Astrocyte (in vitro differentiated cells and primary cell): Measurements from ENCODE around the gene DNHD1. TPM values are rescaled to one million over a fixed set of nuclear protein-coding genes. Genes with fewer than 3 reads are reported as not detected.

ENCODE experiments used
- DNase-seq: peaks from one replicate; pipeline ENCODE4 v3.0.0-alpha.2; 2010; ENCODE audit warnings: low read depth
- FAIRE-seq: peaks from 2 replicates; lab custom pipeline; 2011; peaks lifted over from hg19 to GRCh38; lab: Jason Lieb, UNC
- H2AFZ ChIP-seq: 2 replicates; pipeline ENCODE4 v1.6.0; 2012; ENCODE audit warnings: low read depth, low read length, inconsistent platforms
- H3K27ac ChIP-seq: 2 replicates; pipeline ENCODE4 v1.5.1; 2011; ENCODE audit warnings: low read depth, low read length, inconsistent platforms
- H3K27me3 ChIP-seq: 2 replicates; pipeline ENCODE4 v1.6.0; 2011; ENCODE audit warnings: low read length, inconsistent platforms; ENCODE audit not compliant: insufficient read depth
- H3K36me3 ChIP-seq: 2 replicates; pipeline ENCODE4 v1.5.1; 2011; ENCODE audit warnings: low read length, inconsistent platforms; ENCODE audit not compliant: insufficient read depth
- H3K4me1 ChIP-seq: 2 replicates; pipeline ENCODE4 v1.5.1; 2011; ENCODE audit warnings: low read length, inconsistent platforms; ENCODE audit not compliant: insufficient read depth
- H3K4me2 ChIP-seq: 2 replicates; pipeline ENCODE4 v1.6.0; 2012; ENCODE audit warnings: low read length, inconsistent platforms
- H3K4me3 ChIP-seq: 2 replicates; pipeline ENCODE4 v1.5.1; 2011; ENCODE audit warnings: low read depth, mild to moderate bottlenecking, low read length, inconsistent platforms; ENCODE audit not compliant: insufficient read depth
- H3K79me2 ChIP-seq: 2 replicates; pipeline ENCODE4 v1.6.0; 2012; ENCODE audit warnings: mild to moderate bottlenecking, low read length, inconsistent platforms; ENCODE audit not compliant: insufficient read depth
- H3K9ac ChIP-seq: 2 replicates; pipeline ENCODE4 v1.6.0; 2012; ENCODE audit warnings: mild to moderate bottlenecking, low read length, inconsistent platforms
- H3K9me3 ChIP-seq: 2 replicates; pipeline ENCODE4 v1.5.1; 2012; ENCODE audit warnings: low read depth, mild to moderate bottlenecking, low read length, inconsistent platforms; ENCODE audit not compliant: insufficient read depth
- H4K20me1 ChIP-seq: 2 replicates; pipeline ENCODE4 v1.6.0; 2012; ENCODE audit warnings: low read length, inconsistent platforms; ENCODE audit not compliant: insufficient read depth
- H3K27ac Mint-ChIP-seq: one replicate; pipeline ENCODE4 v1.8.0; 2021; ENCODE audit warnings: mild to moderate bottlenecking, mixed read lengths; ENCODE audit not compliant: unreplicated experiment
- H3K27me3 Mint-ChIP-seq: one replicate; pipeline ENCODE4 v1.8.0; 2021; ENCODE audit warnings: low read depth, mixed read lengths; ENCODE audit not compliant: unreplicated experiment
- H3K36me3 Mint-ChIP-seq: one replicate; pipeline ENCODE4 v1.8.0; 2021; ENCODE audit warnings: low read depth, mixed read lengths; ENCODE audit not compliant: unreplicated experiment
- H3K4me1 Mint-ChIP-seq: one replicate; pipeline ENCODE4 v1.8.0; 2021; ENCODE audit warnings: low read depth, mixed read lengths; ENCODE audit not compliant: unreplicated experiment
- H3K4me3 Mint-ChIP-seq: one replicate; pipeline ENCODE4 v1.8.0; 2021; ENCODE audit warnings: mild to moderate bottlenecking, moderate library complexity, mixed read lengths; ENCODE audit not compliant: unreplicated experiment
- H3K9me3 Mint-ChIP-seq: one replicate; pipeline ENCODE4 v1.8.0; 2021; ENCODE audit warnings: mild to moderate bottlenecking, mixed read lengths; ENCODE audit not compliant: unreplicated experiment
- EZH2 ChIP-seq: IDR thresholded peaks from 2 replicates; pipeline ENCODE4 v1.6.1; 2012; ENCODE audit warnings: mild to moderate bottlenecking, low read length, inconsistent platforms; ENCODE audit not compliant: insufficient read depth
- total RNA-seq: library from RNA; stranded (reverse); gene quantifications from 2 replicates; pipeline ENCODE4 v1.2.1, GENCODE V29; 2021
- TF ChIP-seq, protein P1 (sequence below): IDR thresholded peaks from 2 replicates; pipeline ENCODE4 v1.5.1; 2011; ENCODE audit warnings: low read depth, mild to moderate bottlenecking, inconsistent platforms, low read length, moderate library complexity; ENCODE audit not compliant: insufficient read depth

DNHD1 gene
- total RNA-seq, 1 donor from 2014 or later, result 8.2 TPM

- Histone ChIP-seq H3K4me3 (no peak overlapping the region), H3K79me2 (peaks cover 45% of the 10 kb centered on the region), H4K20me1 (peaks cover 44% of the 10 kb centered on the region), H3K27me3 (no peaks in the 10 kb centered on the region), H3K4me2 (no peak overlapping the region), H3K36me3 (peaks cover 54% of the 10 kb centered on the region), H3K27ac (no peak overlapping the region), H3K9ac (no peak overlapping the region), H2AFZ (no peak overlapping the region), H3K9me3 (no peaks in the 10 kb centered on the region), H3K4me1 (no peaks in the 10 kb centered on the region)
- H3K4me1 Mint-ChIP-seq, result peaks cover 6% of the 10 kb centered on the region
- H3K4me3 Mint-ChIP-seq, result no peak overlapping the region
- H3K27ac Mint-ChIP-seq, result no peak overlapping the region
- FAIRE-seq (no peak), DNase-seq (no peak)
- no peaks in the 10 kb centered on the region for H3K9me3 Mint-ChIP-seq
- TF ChIP-seq EZH2, result no peak
- TF ChIP-seq, protein P1, sequence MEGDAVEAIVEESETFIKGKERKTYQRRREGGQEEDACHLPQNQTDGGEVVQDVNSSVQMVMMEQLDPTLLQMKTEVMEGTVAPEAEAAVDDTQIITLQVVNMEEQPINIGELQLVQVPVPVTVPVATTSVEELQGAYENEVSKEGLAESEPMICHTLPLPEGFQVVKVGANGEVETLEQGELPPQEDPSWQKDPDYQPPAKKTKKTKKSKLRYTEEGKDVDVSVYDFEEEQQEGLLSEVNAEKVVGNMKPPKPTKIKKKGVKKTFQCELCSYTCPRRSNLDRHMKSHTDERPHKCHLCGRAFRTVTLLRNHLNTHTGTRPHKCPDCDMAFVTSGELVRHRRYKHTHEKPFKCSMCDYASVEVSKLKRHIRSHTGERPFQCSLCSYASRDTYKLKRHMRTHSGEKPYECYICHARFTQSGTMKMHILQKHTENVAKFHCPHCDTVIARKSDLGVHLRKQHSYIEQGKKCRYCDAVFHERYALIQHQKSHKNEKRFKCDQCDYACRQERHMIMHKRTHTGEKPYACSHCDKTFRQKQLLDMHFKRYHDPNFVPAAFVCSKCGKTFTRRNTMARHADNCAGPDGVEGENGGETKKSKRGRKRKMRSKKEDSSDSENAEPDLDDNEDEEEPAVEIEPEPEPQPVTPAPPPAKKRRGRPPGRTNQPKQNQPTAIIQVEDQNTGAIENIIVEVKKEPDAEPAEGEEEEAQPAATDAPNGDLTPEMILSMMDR, result no peak
- H3K27me3 Mint-ChIP-seq, result no peaks in the 10 kb centered on the region
- H3K36me3 Mint-ChIP-seq, result peaks cover 29% of the 10 kb centered on the region
Measured at GRCh38 chr11:6596239-6596877, 99.3 kb downstream of the DNHD1 start.

- Mint-ChIP-seq H3K4me1 (peaks cover 14% of the 10 kb centered on the region), H3K27me3 (no peaks in the 10 kb centered on the region), H3K9me3 (no peaks in the 10 kb centered on the region), H3K36me3 (peaks cover 23% of the 10 kb centered on the region), H3K27ac (no peak overlapping the region), H3K4me3 (no peak overlapping the region)
- Histone ChIP-seq H3K9ac (no peak overlapping the region), H3K4me2 (no peak overlapping the region), H2AFZ (no peak overlapping the region), H3K4me1 (peaks cover 11% of the 10 kb centered on the region), H3K9me3 (no peaks in the 10 kb centered on the region), H3K27ac (no peak overlapping the region), H3K4me3 (no peak overlapping the region), H4K20me1 (peaks cover 62% of the 10 kb centered on the region), H3K36me3 (peaks cover 44% of the 10 kb centered on the region), H3K79me2 (peaks cover 67% of the 10 kb centered on the region), H3K27me3 (no peaks in the 10 kb centered on the region)
- no peak for TF ChIP-seq EZH2
- TF ChIP-seq, protein P1, result no peak
- DNase-seq, result no peak
- FAIRE-seq, result no peak
Measured at GRCh38 chr11:6598555-6598954, 101.5 kb downstream of the DNHD1 start.

DNA sequence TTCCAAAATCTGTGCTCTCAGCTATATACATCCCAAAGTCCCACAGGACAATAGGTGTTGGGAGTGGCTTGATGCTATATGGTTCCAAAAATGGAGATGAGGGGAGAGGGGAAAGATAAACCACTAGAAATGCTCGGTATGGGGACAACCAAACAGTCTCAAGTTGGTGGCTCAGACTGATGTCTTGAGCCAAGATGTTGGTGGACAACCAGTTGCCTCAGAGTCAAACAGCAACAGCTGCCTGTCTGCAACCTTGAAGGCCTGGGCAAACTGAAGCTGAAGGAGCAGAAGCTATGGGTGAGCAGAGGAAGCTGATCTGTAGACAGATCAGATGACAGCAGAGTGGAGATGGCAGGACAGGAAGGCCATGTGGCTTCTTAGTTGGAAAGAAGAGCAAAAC lies 102.4 kb downstream of the DNHD1 start:
- Mint-ChIP-seq H3K4me1 (peaks cover 11% of the 10 kb centered on the region), H3K4me3 (no peak overlapping the region), H3K9me3 (no peaks in the 10 kb centered on the region), H3K36me3 (peaks cover 19% of the 10 kb centered on the region), H3K27ac (no peak overlapping the region), H3K27me3 (no peaks in the 10 kb centered on the region)
- no peak overlapping the region for H3K27ac ChIP-seq
- H4K20me1 ChIP-seq, result peaks cover 62% of the 10 kb centered on the region
- TF ChIP-seq, protein P1, result no peak
- TF ChIP-seq EZH2, result no peak
- no peaks in the 10 kb centered on the region for H3K27me3 ChIP-seq
- no peak overlapping the region for H2AFZ ChIP-seq
- peaks cover 76% of the 10 kb centered on the region for H3K79me2 ChIP-seq
- H3K4me2 ChIP-seq, result no peak overlapping the region
- DNase-seq, result no peak
- peaks cover 44% of the 10 kb centered on the region for H3K36me3 ChIP-seq
- FAIRE-seq, result no peak
- peaks cover 11% of the 10 kb centered on the region for H3K4me1 ChIP-seq
- H3K9me3 ChIP-seq, result no peaks in the 10 kb centered on the region
- no peak overlapping the region for H3K4me3 ChIP-seq
- H3K9ac ChIP-seq, result no peak overlapping the region
